Adrenal gland (tissue), 12 donors: ENCODE results near the gene RIC8A. TPM values are rescaled to one million over a fixed set of nuclear protein-coding genes. Genes with fewer than 3 reads are reported as not detected.

Experiments used
- DNase-seq, 7 donors: peaks; one replicate each; pipeline ENCODE4 v3.0.0-alpha.2; 2019 to 2020
- H3K27ac ChIP-seq, 5 donors: fragments of 200-600 bp; sonication (generic) in 4 of 5; 1 replicate in 3 of 5; 2 replicates in 2 of 5; pipeline versions ENCODE4 v1.5.1 to v1.8.0; 2016 to 2020; ENCODE audit warnings: mild to moderate bottlenecking in 1 of 5
- H3K27me3 ChIP-seq: fragments of 200-600 bp; 2 replicates; pipeline ENCODE4 v1.8.0; 2021
- H3K36me3 ChIP-seq, 2 donors: fragments of 200-600 bp; replicated peaks in 1 of 2; 1 replicate in 1 of 2; 2 replicates in 1 of 2; pipeline versions ENCODE4 v1.5.1 to v1.8.0; 2018 to 2022
- H3K4me1 ChIP-seq, 2 donors: fragments of 200-600 bp; replicated peaks in 1 of 2; 1 replicate in 1 of 2; 2 replicates in 1 of 2; pipeline versions ENCODE4 v1.5.1 to v1.8.0; 2018 to 2021
- H3K4me3 ChIP-seq, 4 donors: fragments of 200-600 bp; sonication (generic) in 3 of 4; one replicate each; pipeline ENCODE4 v1.5.1; 2016 to 2018
- H3K9me3 ChIP-seq, 3 donors: fragments of 200-600 bp; sonication (generic) in 1 of 3; replicated peaks in 1 of 3; 1 replicate in 2 of 3; 2 replicates in 1 of 3; pipeline versions ENCODE4 v1.5.1 to v1.8.0; 2016 to 2021
- POLR2A ChIP-seq, 2 donors: fragments of 450-650 bp; IDR thresholded peaks; one replicate each; pipeline ENCODE4 v1.6.1; 2017; ENCODE audit warnings: antibody characterized with exemption in 2 of 2, mild to moderate bottlenecking in 2 of 2, moderate library complexity in 1 of 2
- WGBS, 4 donors: extraction: QIAGEN DNeasy Blood & Tissue Kit in 2 of 4; methylation state at CpG; one replicate each; pipeline versions ENCODE4 v1.1.5 to v1.1.7; 2013 to 2017; 5-methylcytosine and 5-hydroxymethylcytosine counted together
- intact Hi-C, 2 donors: fragments of 100-400 bp; cut with DNase I; formaldehyde crosslinking; loops; one replicate each; pipeline versions ENCODE4 v1.14.1 to v1.15.0; 2022 to 2023
- polyA plus RNA-seq, 3 donors: library from polyadenylated mRNA; stranded (reverse); fragments of 200-250 nt in 2 of 3; fragments of 350-450 nt in 1 of 3; fragmentation: Illumina TruSeq in 1 of 3; extraction: RNeasy Lipid Tissue Mini Kit (QIAGEN cat#74804) in 1 of 3; gene quantifications; one replicate each; pipeline ENCODE4 v1.2.3, GENCODE V29; 2013 to 2014
- total RNA-seq, 9 donors: library from RNA; depleted of rRNA in 4 of 9; stranded (reverse); fragments of >200 nt in 4 of 9; fragments of 120-200 nt in 1 of 9; fragmentation: NEBNext Ultra II Directional in 1 of 9; extraction: Animal tissue kit (Norgen Biotek cat#: 25700) in 1 of 9; gene quantifications; one replicate each; pipeline versions ENCODE4 v1.1.0 to v1.2.4, GENCODE V29; 2013 to 2023
- TF ChIP-seq, protein P1 (sequence below), 6 experiments: fragments of 450-650 bp in 4 of 6; fragments of 200-600 bp in 2 of 6; sonication (generic) in 1 of 6; IDR thresholded peaks; 1 replicate in 5 of 6; 2 replicates in 1 of 6; pipeline versions ENCODE4 v1.5.1 to v1.8.0; 2016 to 2021; ENCODE audit warnings: antibody characterized with exemption in 6 of 6, mild to moderate bottlenecking in 2 of 6, moderate library complexity in 1 of 6
- donor health status: healthy with polysubstance abuse.
- donor health status: Bipolar disorder and iron deficiency.
- donor health status: DM: yes; HTN: yes; CAD: no.
- donor health status: DM: no; HTN: no; CAD: no.
- donor health status: DM: no; HTN: no; CAD: no.
- donor health status: DM: yes; HTN: yes; CAD: no.

The RIC8A gene
- total and polyA plus RNA-seq, 12 donors: 60.9 to 105 (median 79.1) TPM

DNA sequence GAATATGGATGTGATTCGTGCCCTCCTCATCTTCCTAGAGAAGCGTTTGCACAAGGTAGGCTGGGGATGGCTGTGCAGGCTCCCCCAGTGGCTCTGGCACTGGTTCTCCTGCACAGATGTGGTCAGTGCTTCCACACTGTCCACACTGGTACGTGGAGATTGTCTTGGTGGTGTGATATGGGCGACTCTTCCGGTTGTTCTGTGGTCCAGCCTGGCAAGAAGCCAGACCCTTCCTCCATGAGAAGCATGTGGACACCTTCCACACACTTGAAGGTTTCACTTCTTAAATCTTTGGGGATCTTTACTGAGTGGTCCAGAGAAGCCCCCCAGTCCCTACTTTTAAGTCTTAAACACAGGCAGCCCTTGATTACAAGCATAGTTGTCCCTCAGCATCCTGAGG is 3.8 kb downstream of the RIC8A start:
- H3K4me3 ChIP-seq: no peak overlapping the region
- intact Hi-C loops: no loop called here
- 64 to 79% (median 71%) methylated on average over 5 of the region's 5 CpGs for WGBS, 4 donors
- no peaks in the 10 kb centered on the region for H3K9me3 ChIP-seq
- no peak overlapping the region for H3K27ac ChIP-seq
- peak in 3 of 7 donors; percentile 14 to 55 (median 28) for DNase-seq
- no peaks in the 10 kb centered on the region for H3K27me3 ChIP-seq
- peaks cover 0 to 60% of the 10 kb centered on the region in 2 donors for H3K36me3 ChIP-seq
- peaks cover 13 to 20% of the 10 kb centered on the region in 2 donors for H3K4me1 ChIP-seq
- TF ChIP-seq, protein P1, sequence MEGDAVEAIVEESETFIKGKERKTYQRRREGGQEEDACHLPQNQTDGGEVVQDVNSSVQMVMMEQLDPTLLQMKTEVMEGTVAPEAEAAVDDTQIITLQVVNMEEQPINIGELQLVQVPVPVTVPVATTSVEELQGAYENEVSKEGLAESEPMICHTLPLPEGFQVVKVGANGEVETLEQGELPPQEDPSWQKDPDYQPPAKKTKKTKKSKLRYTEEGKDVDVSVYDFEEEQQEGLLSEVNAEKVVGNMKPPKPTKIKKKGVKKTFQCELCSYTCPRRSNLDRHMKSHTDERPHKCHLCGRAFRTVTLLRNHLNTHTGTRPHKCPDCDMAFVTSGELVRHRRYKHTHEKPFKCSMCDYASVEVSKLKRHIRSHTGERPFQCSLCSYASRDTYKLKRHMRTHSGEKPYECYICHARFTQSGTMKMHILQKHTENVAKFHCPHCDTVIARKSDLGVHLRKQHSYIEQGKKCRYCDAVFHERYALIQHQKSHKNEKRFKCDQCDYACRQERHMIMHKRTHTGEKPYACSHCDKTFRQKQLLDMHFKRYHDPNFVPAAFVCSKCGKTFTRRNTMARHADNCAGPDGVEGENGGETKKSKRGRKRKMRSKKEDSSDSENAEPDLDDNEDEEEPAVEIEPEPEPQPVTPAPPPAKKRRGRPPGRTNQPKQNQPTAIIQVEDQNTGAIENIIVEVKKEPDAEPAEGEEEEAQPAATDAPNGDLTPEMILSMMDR (IDR thresholded peaks at IDR 0.05): no peak
- no peak for TF ChIP-seq POLR2A (IDR thresholded peaks at IDR 0.05)

DNA sequence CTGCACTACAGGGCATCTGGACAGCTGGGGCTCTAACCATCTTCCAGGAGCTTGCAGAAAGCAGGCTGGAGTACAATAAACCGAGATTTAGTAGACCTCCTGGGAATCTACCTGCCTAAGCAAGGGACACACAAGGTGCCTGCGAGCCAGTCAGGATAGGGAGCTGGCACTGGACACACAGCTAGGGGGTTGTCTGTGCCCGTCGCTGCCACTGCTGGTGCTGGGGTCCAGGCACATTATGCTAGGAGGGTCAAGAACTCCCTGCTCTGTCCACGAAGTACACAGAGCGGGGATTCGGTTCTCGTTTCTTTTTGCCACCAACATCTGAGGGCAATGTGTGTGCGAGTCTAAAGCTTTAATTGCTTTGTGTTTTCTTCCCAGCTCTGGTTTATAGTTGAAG is 4.2 kb downstream of the RIC8A start:
- intact Hi-C loops: no loop called here
- H3K4me1 ChIP-seq: peaks cover 12 to 18% of the 10 kb centered on the region in 2 donors
- 78 to 93% (median 85%) methylated on average over 9 of the region's 9 CpGs for WGBS, 4 donors
- H3K27me3 ChIP-seq: no peaks in the 10 kb centered on the region
- H3K27ac ChIP-seq: no peak overlapping the region
- TF ChIP-seq, protein P1 (IDR thresholded peaks at IDR 0.05): no peak
- TF ChIP-seq POLR2A (IDR thresholded peaks at IDR 0.05): no peak
- peaks cover 0 to 60% of the 10 kb centered on the region in 2 donors for H3K36me3 ChIP-seq
- peak in 2 of 7 donors; percentile 18 to 40 for DNase-seq
- no peak overlapping the region for H3K4me3 ChIP-seq
- no peaks in the 10 kb centered on the region for H3K9me3 ChIP-seq

DNA sequence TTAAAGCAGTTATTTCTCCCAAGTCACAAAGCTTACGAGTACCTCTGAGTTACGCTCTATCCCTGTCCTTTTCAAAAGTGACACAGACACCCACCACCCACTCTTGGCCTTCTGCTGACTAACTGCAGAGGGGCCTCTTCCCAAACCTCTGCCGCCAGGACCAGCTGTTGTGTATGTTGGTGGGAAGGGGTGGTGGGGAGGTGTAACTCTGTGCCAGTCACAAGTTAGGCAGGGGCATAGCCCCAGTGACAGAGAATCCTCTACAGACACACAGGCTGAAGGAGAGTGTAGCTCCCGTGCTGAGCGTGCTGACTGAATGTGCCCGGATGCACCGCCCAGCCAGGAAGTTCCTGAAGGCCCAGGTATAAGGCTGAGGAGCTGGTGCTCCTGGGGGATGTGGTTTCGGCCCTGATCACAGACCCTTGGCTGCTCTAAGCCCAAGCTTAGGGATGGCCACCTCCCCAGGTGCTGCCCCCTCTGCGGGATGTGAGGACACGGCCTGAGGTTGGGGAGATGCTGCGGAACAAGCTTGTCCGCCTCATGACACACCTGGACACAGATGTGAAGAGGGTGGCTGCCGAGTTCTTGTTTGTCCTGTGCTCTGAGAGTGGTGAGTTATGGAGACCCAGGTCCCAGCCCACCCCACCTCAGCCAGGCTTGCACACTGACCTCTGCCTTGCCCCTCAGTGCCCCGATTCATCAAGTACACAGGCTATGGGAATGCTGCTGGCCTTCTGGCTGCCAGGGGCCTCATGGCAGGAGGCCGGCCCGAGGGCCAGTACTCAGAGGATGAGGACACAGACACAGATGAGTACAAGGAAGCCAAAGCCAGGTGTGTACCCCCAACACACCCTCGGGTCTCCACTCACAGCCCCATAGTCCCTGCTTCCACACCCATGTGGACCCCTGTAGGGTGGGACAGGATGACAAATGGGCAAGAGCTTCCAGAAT is 4.9 kb downstream of the RIC8A start:
- Histone ChIP-seq H3K36me3 (peaks cover 0 to 60% of the 10 kb centered on the region in 2 donors), H3K9me3 (no peaks in the 10 kb centered on the region), H3K27me3 (no peaks in the 10 kb centered on the region), H3K4me3 (no peak overlapping the region), H3K27ac (no peak overlapping the region), H3K4me1 (peaks cover 12 to 18% of the 10 kb centered on the region in 2 donors)
- intact Hi-C loops: no loop called here
- peak in 3 of 7 donors; percentile 10 to 48 (median 18) for DNase-seq
- WGBS, 4 donors: 92 to 95% (median 94%) methylated on average over 10 to 17 of the region's 17 CpGs
- no peak for TF ChIP-seq POLR2A (IDR thresholded peaks at IDR 0.05)
- TF ChIP-seq, protein P1 (IDR thresholded peaks at IDR 0.05): no peak

DNA sequence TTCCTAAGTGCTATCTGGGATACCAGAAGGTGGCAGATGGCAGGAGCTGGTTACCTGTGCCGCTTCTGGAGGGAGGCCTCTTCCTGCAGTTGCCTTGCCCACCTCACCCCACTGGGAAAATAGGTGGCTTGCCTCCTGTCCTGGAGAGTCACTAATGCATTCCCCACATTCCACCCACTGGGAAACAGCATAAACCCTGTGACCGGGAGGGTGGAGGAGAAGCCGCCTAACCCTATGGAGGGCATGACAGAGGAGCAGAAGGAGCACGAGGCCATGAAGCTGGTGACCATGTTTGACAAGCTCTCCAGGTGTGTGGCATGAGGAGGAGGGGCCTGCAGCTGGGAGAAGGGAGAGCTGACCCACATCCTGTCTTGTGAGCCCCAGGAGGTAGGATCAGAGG is 5.6 kb downstream of the RIC8A start:
- peaks cover 12 to 18% of the 10 kb centered on the region in 2 donors for H3K4me1 ChIP-seq
- no peak overlapping the region for H3K27ac ChIP-seq
- no peaks in the 10 kb centered on the region for H3K27me3 ChIP-seq
- H3K9me3 ChIP-seq: no peaks in the 10 kb centered on the region
- H3K36me3 ChIP-seq: peaks cover 0 to 60% of the 10 kb centered on the region in 2 donors
- intact Hi-C loops: no loop called here
- DNase-seq: peak in 4 of 7 donors; percentile 9 to 50 (median 18)
- WGBS, 4 donors: 81 to 94% (median 90%) methylated on average over 3 to 4 of the region's 4 CpGs
- no peak overlapping the region for H3K4me3 ChIP-seq
- no peak for TF ChIP-seq POLR2A (IDR thresholded peaks at IDR 0.05)
- TF ChIP-seq, protein P1 (IDR thresholded peaks at IDR 0.05): no peak
